Fibroblast of lung (primary cell): ENCODE measurements around the gene PKDCC. TPM values are rescaled to one million over a fixed set of nuclear protein-coding genes. Genes with fewer than 3 reads are reported as not detected.

Experiments used
- DNase-seq, 2 donors: peaks; one replicate each; pipeline versions ENCODE4 v3.0.0 to v3.0.0-alpha.2; 2010; ENCODE audit warnings: low read depth in 2 of 2
- H2AFZ ChIP-seq: 2 replicates; pipeline ENCODE4 v1.5.1; 2012; ENCODE audit warnings: low read length, control low read depth, inconsistent platforms
- H3K27ac ChIP-seq: 2 replicates; pipeline ENCODE4 v1.5.1; 2011; ENCODE audit warnings: low read length, control low read depth; ENCODE audit not compliant: insufficient read depth
- H3K27me3 ChIP-seq: 2 replicates; pipeline ENCODE4 v1.5.1; 2011; ENCODE audit warnings: mild to moderate bottlenecking, low read length; ENCODE audit not compliant: control insufficient read depth, insufficient read depth
- H3K36me3 ChIP-seq: 2 replicates; pipeline ENCODE4 v1.5.1; 2011; ENCODE audit warnings: low read length; ENCODE audit not compliant: control insufficient read depth, insufficient read depth
- H3K4me1 ChIP-seq: 2 replicates; pipeline ENCODE4 v1.5.1; 2011; ENCODE audit warnings: low read length; ENCODE audit not compliant: control insufficient read depth, insufficient read depth; ENCODE audit errors: extremely low read depth
- H3K4me2 ChIP-seq: 2 replicates; pipeline ENCODE4 v1.5.1; 2011; ENCODE audit warnings: low read length, control low read depth; ENCODE audit not compliant: insufficient read depth; ENCODE audit errors: extremely low read depth
- H3K4me3 ChIP-seq, 4 experiments: fragments of 200-600 bp in 1 of 4; sonication (generic) in 1 of 4; replicated peaks in 1 of 4; 2 replicates each; pipeline ENCODE4 v1.5.1; 2011 to 2016; ENCODE audit warnings: low read length in 4 of 4, low read depth in 3 of 4, mild to moderate bottlenecking in 3 of 4, control low read depth in 2 of 4, inconsistent platforms in 1 of 4, mixed read lengths in 1 of 4; ENCODE audit not compliant: insufficient read depth in 1 of 4; ENCODE audit errors: control extremely low read depth in 1 of 4
- H3K79me2 ChIP-seq: 2 replicates; pipeline ENCODE4 v1.5.1; 2012; ENCODE audit warnings: mild to moderate bottlenecking, low read length, inconsistent platforms; ENCODE audit not compliant: control insufficient read depth, insufficient read depth
- H3K9ac ChIP-seq: 2 replicates; pipeline ENCODE4 v1.5.1; 2011; ENCODE audit warnings: mild to moderate bottlenecking, low read length, control low read depth; ENCODE audit not compliant: insufficient read depth
- H3K9me3 ChIP-seq: 2 replicates; pipeline ENCODE4 v1.5.1; 2012; ENCODE audit warnings: low read depth, low read length; ENCODE audit not compliant: control insufficient read depth, insufficient read depth
- H4K20me1 ChIP-seq: 2 replicates; pipeline ENCODE4 v1.5.1; 2011; ENCODE audit warnings: low read length; ENCODE audit not compliant: control insufficient read depth, insufficient read depth; ENCODE audit errors: extremely low read depth
- EZH2 ChIP-seq: IDR thresholded peaks from 2 replicates; pipeline ENCODE4 v1.5.1; 2012; ENCODE audit warnings: low read length, control low read depth, mild to moderate bottlenecking; ENCODE audit errors: missing control alignments
- polyA plus RNA-seq, 2 donors: library from polyadenylated mRNA; depleted of rRNA in 1 of 2; stranded (reverse) in 1 of 2; unstranded in 1 of 2; fragments of >200 nt; gene quantifications; 2 replicates each; pipeline ENCODE4 v1.2.1, GENCODE V29; 2011 to 2012; ENCODE audit warnings: missing spikeins in 1 of 2
- total RNA-seq: library from RNA; depleted of rRNA; stranded (reverse); fragments of >200 nt; gene quantifications from 2 replicates; pipeline ENCODE4 v1.2.1, GENCODE V29; 2014
- TF ChIP-seq, protein P1 (sequence below), 2 donors: IDR thresholded peaks in 1 of 2; conservative IDR thresholded peaks in 1 of 2; 1 replicate in 1 of 2; 2 replicates in 1 of 2; pipeline ENCODE4 v1.5.1; 2011 to 2012; ENCODE audit warnings: low read length in 2 of 2, control low read depth in 1 of 2, inconsistent platforms in 1 of 2, low read depth in 1 of 2, mild to moderate bottlenecking in 1 of 2

Gene PKDCC
- total and polyA plus RNA-seq, 2 donors (not counting 1 experiment from before 2014, with no cell fraction given), result 48.4 to 63.9 TPM

DNA sequence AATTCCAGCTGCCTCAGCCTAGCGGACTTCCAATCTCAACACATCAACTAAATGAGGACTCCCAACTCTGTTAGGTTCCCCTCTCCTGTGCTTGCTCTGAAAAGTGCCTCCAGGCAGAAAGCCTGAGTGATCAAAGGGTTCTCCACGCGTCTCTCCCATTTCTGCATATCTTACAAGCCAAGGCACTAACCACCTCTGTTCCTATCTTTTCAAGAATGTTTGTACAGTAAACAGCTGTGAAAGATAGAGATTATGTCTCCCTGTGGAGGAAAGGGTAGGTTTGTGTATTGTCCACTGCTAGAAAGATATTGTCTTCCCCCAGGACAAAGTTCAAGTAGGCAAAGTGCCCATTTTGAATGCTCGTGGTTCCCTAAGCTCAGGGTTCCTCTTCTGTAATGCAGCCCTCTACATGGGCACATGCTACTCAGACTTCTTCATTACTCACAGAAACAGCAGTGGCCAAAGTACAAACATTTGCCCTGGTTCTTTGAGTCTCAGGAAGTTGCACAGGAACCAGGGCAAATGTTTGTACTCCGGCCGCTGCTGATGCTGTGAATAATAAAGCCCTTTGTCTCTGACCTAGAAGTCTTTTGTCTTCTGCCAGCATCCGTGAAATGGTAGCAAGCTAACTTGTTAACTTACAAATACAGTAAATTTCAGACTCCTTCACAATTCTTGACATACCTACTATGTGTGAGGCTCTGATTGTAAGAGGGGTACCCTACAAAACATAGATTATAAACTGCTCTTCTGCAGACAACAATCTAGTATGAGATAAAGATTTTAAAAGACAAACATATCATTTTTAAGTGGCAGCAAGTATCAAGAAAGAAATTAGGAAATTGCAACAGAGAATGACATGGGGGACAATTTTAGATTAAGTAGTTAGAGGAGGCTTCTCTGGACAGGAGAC, 44.5 kb downstream of the PKDCC start:
- H2AFZ ChIP-seq, result no peak overlapping the region

DNA sequence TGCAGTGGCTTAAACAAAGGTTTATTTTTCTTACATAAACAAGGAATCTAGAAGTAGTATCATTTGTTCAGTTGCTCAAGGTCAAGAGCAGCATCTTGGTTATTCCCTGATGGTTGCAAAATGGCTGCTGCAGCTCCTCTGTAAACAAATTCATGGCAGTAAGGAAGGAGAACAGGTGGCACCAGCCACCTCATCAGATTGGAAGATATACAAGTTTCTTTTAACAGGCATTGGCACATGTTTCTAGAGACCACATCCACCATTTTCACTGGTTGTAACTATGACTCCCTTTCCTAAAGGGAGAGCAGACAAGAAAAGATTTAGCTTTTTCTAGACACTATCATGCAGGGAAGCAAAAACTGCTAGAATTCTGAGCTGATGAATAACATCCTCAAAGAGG, 46.3 kb downstream of the PKDCC start:
- no peak overlapping the region for H3K4me3 ChIP-seq
- H3K27me3 ChIP-seq, result no peaks in the 10 kb centered on the region
- no peak overlapping the region for H3K9ac ChIP-seq
- no peak for DNase-seq
- H3K9me3 ChIP-seq, result no peaks in the 10 kb centered on the region
- no peak overlapping the region for H3K27ac ChIP-seq
- H4K20me1 ChIP-seq, result no peaks in the 10 kb centered on the region
- peaks cover 7% of the 10 kb centered on the region for H3K4me1 ChIP-seq
- no peaks in the 10 kb centered on the region for H3K36me3 ChIP-seq
- H3K4me2 ChIP-seq, result no peak overlapping the region
- no peaks in the 10 kb centered on the region for H3K79me2 ChIP-seq
- no peak for TF ChIP-seq EZH2
- TF ChIP-seq, protein P1, sequence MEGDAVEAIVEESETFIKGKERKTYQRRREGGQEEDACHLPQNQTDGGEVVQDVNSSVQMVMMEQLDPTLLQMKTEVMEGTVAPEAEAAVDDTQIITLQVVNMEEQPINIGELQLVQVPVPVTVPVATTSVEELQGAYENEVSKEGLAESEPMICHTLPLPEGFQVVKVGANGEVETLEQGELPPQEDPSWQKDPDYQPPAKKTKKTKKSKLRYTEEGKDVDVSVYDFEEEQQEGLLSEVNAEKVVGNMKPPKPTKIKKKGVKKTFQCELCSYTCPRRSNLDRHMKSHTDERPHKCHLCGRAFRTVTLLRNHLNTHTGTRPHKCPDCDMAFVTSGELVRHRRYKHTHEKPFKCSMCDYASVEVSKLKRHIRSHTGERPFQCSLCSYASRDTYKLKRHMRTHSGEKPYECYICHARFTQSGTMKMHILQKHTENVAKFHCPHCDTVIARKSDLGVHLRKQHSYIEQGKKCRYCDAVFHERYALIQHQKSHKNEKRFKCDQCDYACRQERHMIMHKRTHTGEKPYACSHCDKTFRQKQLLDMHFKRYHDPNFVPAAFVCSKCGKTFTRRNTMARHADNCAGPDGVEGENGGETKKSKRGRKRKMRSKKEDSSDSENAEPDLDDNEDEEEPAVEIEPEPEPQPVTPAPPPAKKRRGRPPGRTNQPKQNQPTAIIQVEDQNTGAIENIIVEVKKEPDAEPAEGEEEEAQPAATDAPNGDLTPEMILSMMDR (conservative IDR thresholded peaks at IDR 0.05 in 1 of 2, IDR thresholded peaks at IDR 0.05 in 1 of 2; ENCODE audit: low read depth in 1 of 2, low read length in 2 of 2), result no peak
- no peak overlapping the region for H2AFZ ChIP-seq

More for the DNA sequence above, 44.5 kb downstream of the PKDCC start:
- Histone ChIP-seq H4K20me1 (no peaks in the 10 kb centered on the region), H3K4me3 (no peak overlapping the region), H3K4me2 (no peak overlapping the region), H3K4me1 (no peaks in the 10 kb centered on the region), H3K27me3 (no peaks in the 10 kb centered on the region), H3K79me2 (no peaks in the 10 kb centered on the region), H3K9me3 (no peaks in the 10 kb centered on the region), H3K9ac (no peak overlapping the region), H3K36me3 (no peaks in the 10 kb centered on the region), H3K27ac (no peak overlapping the region)
- DNase-seq, result peak in 1 of 2 donors; percentile 25
- TF ChIP-seq, protein P1 (conservative IDR thresholded peaks at IDR 0.05 in 1 of 2, IDR thresholded peaks at IDR 0.05 in 1 of 2; ENCODE audit: low read depth in 1 of 2, low read length in 2 of 2), result no peak
- TF ChIP-seq EZH2, result no peak

DNA sequence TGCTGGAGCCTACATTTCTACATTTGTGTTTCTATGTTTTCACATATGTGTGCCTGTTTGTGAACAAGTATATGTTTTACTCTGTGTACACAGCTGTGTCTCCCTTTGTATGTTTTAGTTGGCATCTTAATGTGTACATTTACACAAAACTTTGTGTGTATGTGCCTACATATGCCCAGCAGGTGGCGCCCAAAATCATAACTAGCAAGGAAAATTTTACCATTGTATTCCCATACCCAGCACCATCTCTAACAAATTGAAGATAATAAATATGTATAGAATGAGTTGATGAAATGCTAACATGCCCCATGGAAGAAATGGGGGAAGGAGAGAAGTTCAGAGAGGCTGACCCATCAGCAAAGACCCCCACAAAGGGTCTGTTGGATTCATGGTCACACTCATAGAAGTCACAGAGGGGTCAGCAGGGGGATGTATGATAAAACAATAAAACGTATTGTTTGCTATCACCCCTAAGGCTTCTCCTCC, 48.1 kb downstream of the PKDCC start:
- no peak overlapping the region for H3K27ac ChIP-seq
- H4K20me1 ChIP-seq, result no peaks in the 10 kb centered on the region
- no peak overlapping the region for H3K9ac ChIP-seq
- peak; percentile 56 to 88 for DNase-seq
- TF ChIP-seq EZH2, result no peak
- TF ChIP-seq, protein P1 (conservative IDR thresholded peaks at IDR 0.05 in 1 of 2, IDR thresholded peaks at IDR 0.05 in 1 of 2; ENCODE audit: low read depth in 1 of 2, low read length in 2 of 2), result peak; percentile 74 to 76
- no peaks in the 10 kb centered on the region for H3K79me2 ChIP-seq
- no peaks in the 10 kb centered on the region for H3K36me3 ChIP-seq
- H3K4me2 ChIP-seq, result no peak overlapping the region
- peaks cover 10% of the 10 kb centered on the region for H3K4me1 ChIP-seq
- no peak overlapping the region for H2AFZ ChIP-seq
- no peaks in the 10 kb centered on the region for H3K9me3 ChIP-seq
- H3K4me3 ChIP-seq, result no peak overlapping the region
- no peaks in the 10 kb centered on the region for H3K27me3 ChIP-seq
